ENCODE results near the gene LINC01488. TPM values are rescaled to one million over a fixed set of nuclear protein-coding genes. Genes with fewer than 3 reads are reported as not detected.

The LINC01488 gene
- total RNA-seq, 2 donors from 2014 or later: not detected

DNA sequence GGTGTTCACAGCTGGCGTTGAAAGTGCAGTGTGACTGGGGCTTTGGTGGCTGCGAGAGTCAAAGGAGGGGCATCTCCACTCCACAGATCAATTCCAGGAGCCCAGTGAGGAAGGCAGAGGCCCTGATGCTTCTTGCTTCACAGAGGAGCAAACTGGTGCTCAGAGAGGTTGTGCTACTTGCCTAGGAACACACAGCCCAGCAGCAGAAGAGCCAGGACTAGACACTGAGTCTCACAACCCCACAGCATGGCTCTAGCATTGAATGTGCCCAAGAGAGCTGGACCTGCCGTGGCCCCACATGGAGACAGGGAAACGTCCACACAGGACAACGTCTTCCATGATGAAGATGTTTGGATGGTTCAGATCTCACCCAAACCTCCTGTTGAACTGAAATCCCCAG lies 33.3 kb downstream of the LINC01488 start:
- no peak overlapping the region for H3K4me3 Mint-ChIP-seq
- peaks cover 24 to 30% of the 10 kb centered on the region in 2 donors for H3K27me3 Mint-ChIP-seq
- ATAC-seq: no peak
- H3K36me3 Mint-ChIP-seq: no peaks in the 10 kb centered on the region
- H3K27ac Mint-ChIP-seq: no peak overlapping the region
- no peak for DNase-seq (ENCODE audit: low spot score)
- peaks cover 0 to 3% of the 10 kb centered on the region in 2 donors for H3K4me1 Mint-ChIP-seq (ENCODE audit: low read depth in 2 of 2)
- H3K9me3 Mint-ChIP-seq: peaks cover 4% of the 10 kb centered on the region

DNA sequence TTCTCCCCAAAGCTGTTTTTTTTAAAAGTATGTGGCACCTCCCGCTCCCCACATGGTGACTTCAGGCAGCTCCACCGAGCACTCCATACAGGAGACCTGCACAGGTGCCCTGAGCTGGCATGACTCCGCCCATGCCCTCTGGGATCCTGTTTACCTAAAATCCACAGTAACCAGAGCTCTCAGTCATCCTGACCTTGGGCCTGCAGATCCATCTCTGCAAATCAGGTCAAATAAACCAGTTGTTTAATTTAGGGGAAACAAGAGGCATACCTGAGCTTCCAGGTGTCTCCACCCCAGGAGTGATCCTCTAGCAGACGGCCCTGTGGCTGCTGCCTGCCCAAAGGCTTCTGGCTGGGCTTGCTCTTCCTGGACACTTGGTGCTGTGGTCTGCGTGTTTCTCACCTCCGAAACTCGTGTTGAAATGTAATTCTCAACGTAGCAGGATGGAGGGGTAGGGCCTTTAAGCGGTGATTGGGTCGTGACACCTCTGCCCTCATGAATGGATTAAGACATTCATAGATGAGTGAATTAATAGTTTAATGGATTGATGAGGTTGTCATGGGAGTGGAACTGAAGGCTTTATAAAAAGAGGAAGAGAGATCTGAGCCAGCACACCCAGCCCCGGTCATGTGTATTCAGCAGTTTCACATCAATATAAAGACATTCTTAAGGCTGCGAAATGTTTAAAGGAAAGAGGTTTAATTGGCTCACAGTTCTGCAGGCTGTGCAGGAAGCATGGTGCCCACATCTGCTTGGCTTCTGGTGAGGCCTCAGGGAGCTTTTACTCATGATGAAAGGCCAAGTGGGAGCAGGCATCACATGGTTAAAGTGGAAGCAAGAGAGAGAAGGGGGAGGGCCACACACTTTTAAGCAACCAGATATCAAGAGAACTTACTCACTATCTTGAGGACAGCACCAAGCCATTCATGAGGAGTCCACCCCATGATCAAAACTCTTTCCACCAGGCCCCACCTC lies 34.1 kb downstream of the LINC01488 start:
- peaks cover 0 to 3% of the 10 kb centered on the region in 2 donors for H3K4me1 Mint-ChIP-seq (ENCODE audit: low read depth in 2 of 2)
- no peak overlapping the region for H3K27ac Mint-ChIP-seq
- H3K27me3 Mint-ChIP-seq: peaks cover 21 to 30% of the 10 kb centered on the region in 2 donors
- no peaks in the 10 kb centered on the region for H3K36me3 Mint-ChIP-seq
- no peak overlapping the region for H3K4me3 Mint-ChIP-seq
- ATAC-seq (no peak), DNase-seq (ENCODE audit: low spot score) (no peak)
- peaks cover 4% of the 10 kb centered on the region for H3K9me3 Mint-ChIP-seq

DNA sequence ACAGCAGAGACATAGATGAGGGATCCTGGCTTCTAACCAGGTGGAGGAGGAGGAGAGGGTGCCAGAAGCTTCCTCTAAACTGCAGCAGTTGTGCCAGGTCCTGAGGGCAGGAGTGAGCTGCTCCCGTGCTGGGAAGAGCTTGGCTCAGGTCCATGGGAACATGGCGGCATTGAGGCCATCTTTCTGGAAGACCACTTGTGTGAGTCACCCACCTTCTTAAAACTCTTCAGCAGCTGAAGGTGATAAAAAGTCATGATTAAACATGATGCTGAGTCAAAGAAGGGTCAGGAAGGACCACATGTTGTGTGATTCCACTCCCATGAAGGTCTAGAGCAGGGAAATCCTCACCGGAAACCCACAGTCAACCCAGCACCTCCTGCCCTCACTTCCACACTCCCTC lies 35.1 kb downstream of the LINC01488 start:
- Mint-ChIP-seq H3K4me3 (no peak overlapping the region), H3K9me3 (peaks cover 4% of the 10 kb centered on the region)
- ATAC-seq: no peak

DNA sequence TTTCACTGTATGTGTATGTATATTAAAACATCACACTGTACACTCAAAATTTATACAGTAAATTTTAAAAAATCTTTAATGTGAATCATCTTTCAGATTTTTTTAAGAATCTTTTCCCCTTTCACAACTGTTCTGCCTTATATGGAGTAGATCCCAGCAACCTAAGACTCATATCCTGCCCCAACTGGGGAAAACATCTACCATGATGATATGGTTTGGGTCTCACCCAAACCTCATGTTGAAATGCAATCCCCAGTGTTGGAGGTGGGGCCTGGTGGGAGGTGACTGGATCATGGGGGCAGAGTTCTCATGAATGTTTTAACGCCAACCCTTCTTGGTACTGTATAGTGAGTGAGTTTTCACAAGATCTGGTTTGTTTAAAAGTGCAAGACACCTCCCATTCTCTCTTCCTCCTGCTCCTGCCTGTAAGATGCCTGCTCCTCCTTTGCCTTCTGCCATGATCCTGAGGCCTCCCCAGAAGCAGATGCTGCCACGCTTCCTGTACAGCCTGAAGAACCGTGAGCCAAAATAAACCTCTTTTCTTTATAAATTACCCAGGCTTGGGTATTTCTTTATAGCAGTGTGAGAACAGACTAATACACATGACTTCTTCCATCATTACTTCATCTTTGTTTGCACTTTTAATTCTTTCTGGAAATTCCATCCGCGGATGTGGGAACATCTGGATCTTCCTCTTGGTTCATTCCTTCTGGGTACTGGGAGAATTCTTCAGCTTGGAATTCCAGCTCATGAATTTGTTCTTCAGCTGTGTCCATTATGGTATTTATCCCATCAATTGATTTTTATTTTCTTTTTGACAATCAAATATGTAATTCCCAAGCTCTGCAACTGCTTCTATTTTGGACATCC lies 36.9 kb downstream of the LINC01488 start:
- Mint-ChIP-seq H3K4me3 (no peak overlapping the region), H3K9me3 (peaks cover 4% of the 10 kb centered on the region), H3K27ac (no peak overlapping the region), H3K36me3 (no peaks in the 10 kb centered on the region), H3K27me3 (peaks cover 21 to 30% of the 10 kb centered on the region in 2 donors), H3K4me1 (ENCODE audit: low read depth in 2 of 2) (peaks cover 0 to 3% of the 10 kb centered on the region in 2 donors)
- ATAC-seq (no peak), DNase-seq (ENCODE audit: low spot score) (no peak)

More for the DNA sequence above, 35.1 kb downstream of the LINC01488 start:
- no peak for DNase-seq (ENCODE audit: low spot score)
- no peaks in the 10 kb centered on the region for H3K36me3 Mint-ChIP-seq
- peaks cover 21 to 30% of the 10 kb centered on the region in 2 donors for H3K27me3 Mint-ChIP-seq
- peaks cover 0 to 3% of the 10 kb centered on the region in 2 donors for H3K4me1 Mint-ChIP-seq (ENCODE audit: low read depth in 2 of 2)
- no peak overlapping the region for H3K27ac Mint-ChIP-seq

DNA sequence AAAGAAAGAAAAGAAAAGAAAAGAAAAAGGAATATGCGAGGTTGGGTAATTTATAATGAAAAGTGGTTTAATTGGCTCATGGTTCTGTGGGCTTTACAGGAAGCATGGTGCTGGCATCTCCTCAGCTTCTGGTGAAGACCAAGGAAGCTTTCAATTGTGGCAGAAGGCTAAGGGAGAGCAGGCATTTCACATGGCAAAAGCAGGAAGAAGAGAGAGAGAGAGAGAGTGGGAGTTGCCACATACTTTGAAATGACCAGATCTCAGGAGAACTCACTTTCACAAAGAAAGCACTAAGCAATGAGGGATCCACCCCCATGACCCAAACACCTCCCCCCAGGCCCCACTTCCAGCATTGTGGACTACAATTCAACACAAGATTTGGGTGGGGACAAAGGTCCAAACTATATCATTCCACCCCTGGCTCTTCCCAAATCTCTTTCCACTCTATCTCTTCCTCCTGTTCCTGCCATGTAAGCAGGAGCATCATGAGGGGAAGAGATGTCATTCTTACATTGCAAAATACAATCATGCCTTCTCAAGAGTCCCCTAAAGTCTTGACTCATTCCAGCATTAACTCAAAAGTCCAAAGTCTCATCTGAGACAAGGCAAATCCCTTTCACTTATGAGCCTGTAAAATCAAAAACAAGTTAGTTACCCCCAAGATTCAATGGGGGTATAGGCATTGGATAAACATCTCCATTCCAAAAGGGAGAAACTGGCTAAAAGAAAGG lies 38.9 kb downstream of the LINC01488 start:
- no peak for DNase-seq (ENCODE audit: low spot score)
- Mint-ChIP-seq H3K4me3 (no peak overlapping the region), H3K9me3 (peaks cover 4% of the 10 kb centered on the region), H3K36me3 (no peaks in the 10 kb centered on the region), H3K27me3 (peaks cover 20 to 29% of the 10 kb centered on the region in 2 donors), H3K27ac (no peak overlapping the region), H3K4me1 (ENCODE audit: low read depth in 2 of 2) (peaks cover 0 to 3% of the 10 kb centered on the region in 2 donors)
- ATAC-seq: no peak

DNA sequence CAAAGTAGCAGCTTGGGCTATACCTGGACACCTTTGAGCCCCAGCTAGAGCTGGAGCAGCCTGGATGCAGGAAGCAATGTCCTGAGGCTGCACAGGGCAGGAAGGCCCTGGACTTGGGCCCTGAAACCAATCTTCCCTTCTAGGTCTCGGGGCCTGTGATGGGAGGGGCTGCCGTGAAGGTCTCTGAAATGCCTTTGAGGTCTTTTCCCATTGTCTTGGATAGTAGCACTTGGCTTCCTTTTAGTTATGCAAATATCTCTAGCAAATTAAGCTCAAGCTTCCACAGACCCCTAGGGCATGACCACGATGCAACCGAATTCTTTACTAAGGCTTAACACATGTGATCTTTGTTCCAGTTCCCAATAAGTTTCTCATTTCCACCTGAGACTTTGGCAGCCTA lies 40.0 kb downstream of the LINC01488 start:
- Mint-ChIP-seq H3K27me3 (peaks cover 22 to 23% of the 10 kb centered on the region in 2 donors), H3K4me3 (no peak overlapping the region), H3K9me3 (no peaks in the 10 kb centered on the region), H3K27ac (no peak overlapping the region), H3K36me3 (no peaks in the 10 kb centered on the region), H3K4me1 (ENCODE audit: low read depth in 2 of 2) (peaks cover 0 to 3% of the 10 kb centered on the region in 2 donors)
- no peak for ATAC-seq
- DNase-seq (ENCODE audit: low spot score): no peak

DNA sequence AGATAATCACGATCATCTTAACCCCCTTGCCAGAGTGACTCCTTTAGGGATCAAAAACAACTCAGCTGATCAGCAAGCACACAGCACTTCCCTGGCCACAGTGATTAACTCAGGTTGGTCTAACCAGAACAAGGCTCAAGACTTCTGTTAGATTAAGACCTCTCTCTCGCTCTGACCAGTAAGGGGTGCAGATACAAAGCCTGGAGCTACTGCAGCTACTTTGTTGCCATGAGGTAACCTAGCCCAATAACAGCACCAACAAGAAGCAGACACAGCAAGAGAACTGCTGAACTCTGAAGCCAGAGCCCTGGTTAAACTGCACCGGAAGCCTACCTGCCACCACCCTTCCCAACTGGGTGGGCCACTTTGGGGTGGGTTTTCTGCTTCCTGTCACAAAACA lies 42.0 kb downstream of the LINC01488 start:
- no peaks in the 10 kb centered on the region for H3K4me1 Mint-ChIP-seq (ENCODE audit: low read depth in 2 of 2)
- no peaks in the 10 kb centered on the region for H3K36me3 Mint-ChIP-seq

DNA sequence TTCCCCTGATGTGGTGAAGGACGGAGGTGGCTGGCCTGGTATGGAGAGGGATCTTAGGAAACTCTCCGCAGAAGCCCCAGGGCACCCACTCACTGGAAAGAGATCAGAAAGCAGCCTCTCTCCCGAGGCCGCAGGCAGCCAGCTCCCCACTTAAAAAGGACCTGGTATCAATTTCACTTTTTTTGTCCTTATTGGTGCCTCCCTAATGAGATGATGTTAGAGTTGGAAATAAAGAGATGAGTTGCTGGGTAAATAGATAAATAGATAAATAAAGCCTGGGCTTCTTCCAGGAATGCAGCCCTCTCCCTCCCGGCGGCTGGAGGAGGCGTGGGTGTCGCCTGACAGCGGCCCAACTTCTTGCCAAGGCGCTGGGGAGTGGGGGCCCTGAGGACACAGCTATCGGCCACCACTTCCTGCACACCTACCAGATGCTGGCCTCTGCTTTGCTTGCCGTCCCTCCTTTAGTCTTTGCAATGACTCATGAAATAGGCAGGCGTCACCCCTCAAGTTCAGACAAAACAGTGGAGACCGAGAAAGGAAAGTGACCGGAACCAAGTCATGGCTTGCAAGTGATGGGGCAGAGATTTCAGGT lies 42.9 kb downstream of the LINC01488 start:
- Mint-ChIP-seq H3K4me1 (ENCODE audit: low read depth in 2 of 2) (no peaks in the 10 kb centered on the region), H3K4me3 (no peak overlapping the region), H3K36me3 (no peaks in the 10 kb centered on the region), H3K9me3 (no peaks in the 10 kb centered on the region), H3K27ac (no peak overlapping the region), H3K27me3 (peaks cover 6 to 7% of the 10 kb centered on the region in 2 donors)
- DNase-seq (ENCODE audit: low spot score): peak; percentile 54
- ATAC-seq: no peak

More for the DNA sequence above, 42.0 kb downstream of the LINC01488 start:
- DNase-seq (ENCODE audit: low spot score): peak; percentile 31
- ATAC-seq: no peak
- no peak overlapping the region for H3K27ac Mint-ChIP-seq
- H3K4me3 Mint-ChIP-seq: no peak overlapping the region
- peaks cover 11 to 12% of the 10 kb centered on the region in 2 donors for H3K27me3 Mint-ChIP-seq
- no peaks in the 10 kb centered on the region for H3K9me3 Mint-ChIP-seq

DNA sequence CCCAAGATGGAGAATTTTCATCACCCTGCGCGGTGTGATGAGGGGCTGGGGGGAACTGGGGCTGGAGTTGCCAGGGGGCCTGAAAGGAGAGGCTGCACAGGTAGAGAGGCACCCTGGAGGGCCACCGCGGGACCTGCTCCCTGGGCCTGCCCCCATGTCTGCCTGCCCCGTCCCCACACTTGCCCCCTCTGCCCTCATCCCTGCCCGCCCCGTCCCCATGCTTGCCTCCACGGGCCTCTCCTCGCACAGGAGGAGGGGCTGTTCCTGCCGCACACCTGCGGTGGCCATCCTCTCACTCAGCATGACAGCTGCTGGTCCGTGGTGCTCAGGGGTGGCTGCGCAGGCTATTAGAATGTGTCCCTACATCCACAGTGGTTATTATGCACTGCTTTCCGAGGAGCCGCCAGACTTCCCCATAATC lies 43.5 kb downstream of the LINC01488 start:
- Mint-ChIP-seq H3K4me1 (ENCODE audit: low read depth in 2 of 2) (no peaks in the 10 kb centered on the region), H3K27ac (no peak overlapping the region), H3K4me3 (no peak overlapping the region), H3K9me3 (no peaks in the 10 kb centered on the region), H3K27me3 (peaks cover 8 to 10% of the 10 kb centered on the region in 2 donors), H3K36me3 (no peaks in the 10 kb centered on the region)
- DNase-seq (ENCODE audit: low spot score) (peak; percentile 29), ATAC-seq (peak in 1 of 2 donors; percentile 29)

DNA sequence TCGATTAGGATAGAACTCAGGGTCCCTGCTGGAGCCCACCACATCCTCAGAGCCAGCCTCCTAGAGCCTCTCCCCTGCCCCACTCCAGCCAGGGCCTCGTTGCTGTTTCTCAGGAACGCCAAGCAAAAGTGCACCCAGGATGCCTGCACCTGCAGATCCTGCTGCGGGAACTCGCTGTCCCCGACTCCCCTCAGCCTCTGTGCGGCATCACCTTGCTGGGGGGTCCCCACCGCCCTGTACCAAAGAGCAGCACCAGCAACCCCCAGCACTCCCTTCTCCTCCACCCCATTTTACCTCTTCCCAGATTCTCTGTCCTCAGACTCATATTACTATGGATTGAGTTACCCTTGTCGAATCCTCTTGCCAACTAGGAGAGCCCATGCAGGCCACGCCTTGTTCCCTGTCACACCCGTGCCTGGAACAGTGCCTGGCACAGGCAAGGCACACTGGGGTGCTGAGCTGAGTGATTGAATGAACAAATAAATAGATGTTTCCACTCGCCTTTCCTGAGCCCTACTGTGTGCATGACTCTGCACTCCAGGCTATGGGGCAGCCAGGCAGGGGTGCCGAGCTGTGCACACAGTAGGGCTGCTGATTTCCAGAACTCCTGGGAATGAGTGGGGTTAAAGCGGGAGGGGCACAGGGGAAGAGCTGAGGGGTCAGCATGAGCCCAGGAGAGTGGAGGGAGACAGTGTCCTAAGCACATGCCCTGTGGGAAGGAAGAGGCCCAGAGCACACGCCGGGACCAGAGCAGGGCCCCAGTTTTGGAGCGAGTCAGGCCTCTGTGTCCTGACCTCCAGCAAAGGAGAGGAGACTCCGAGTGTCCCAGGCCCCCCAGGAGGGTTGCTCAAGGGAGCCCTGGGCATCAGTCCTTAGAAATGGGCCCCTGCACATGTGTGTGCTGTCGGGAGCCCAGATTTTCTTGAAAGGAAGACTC lies 44.3 kb downstream of the LINC01488 start:
- Mint-ChIP-seq H3K36me3 (no peaks in the 10 kb centered on the region), H3K27me3 (peaks cover 15 to 18% of the 10 kb centered on the region in 2 donors), H3K27ac (no peak overlapping the region), H3K4me3 (no peak overlapping the region), H3K4me1 (ENCODE audit: low read depth in 2 of 2) (no peaks in the 10 kb centered on the region), H3K9me3 (no peaks in the 10 kb centered on the region)
- peak; percentile 32 for DNase-seq (ENCODE audit: low spot score)
- ATAC-seq: no peak

DNA sequence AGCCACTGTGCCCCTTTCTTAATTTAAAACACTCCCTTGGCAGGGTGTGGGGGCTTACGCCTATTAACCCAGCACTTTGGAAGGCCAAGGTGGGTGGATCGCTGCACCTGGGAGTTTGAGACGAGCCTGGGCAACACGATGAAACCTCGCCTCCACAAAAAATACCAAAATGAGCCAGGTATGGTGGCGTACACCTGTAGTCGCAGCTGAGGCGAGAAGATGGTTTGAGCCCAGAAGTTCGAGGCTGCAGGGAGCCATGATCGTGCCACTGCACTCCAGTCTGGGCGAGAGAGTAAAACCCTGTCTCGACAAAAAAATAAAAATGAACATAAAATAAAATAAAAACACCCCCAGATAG lies 45.0 kb downstream of the LINC01488 start:
- Mint-ChIP-seq H3K27ac (no peak overlapping the region), H3K9me3 (no peaks in the 10 kb centered on the region), H3K36me3 (no peaks in the 10 kb centered on the region), H3K4me1 (ENCODE audit: low read depth in 2 of 2) (no peaks in the 10 kb centered on the region), H3K4me3 (no peak overlapping the region), H3K27me3 (peaks cover 20 to 23% of the 10 kb centered on the region in 2 donors)
- ATAC-seq: no peak
- no peak for DNase-seq (ENCODE audit: low spot score)

DNA sequence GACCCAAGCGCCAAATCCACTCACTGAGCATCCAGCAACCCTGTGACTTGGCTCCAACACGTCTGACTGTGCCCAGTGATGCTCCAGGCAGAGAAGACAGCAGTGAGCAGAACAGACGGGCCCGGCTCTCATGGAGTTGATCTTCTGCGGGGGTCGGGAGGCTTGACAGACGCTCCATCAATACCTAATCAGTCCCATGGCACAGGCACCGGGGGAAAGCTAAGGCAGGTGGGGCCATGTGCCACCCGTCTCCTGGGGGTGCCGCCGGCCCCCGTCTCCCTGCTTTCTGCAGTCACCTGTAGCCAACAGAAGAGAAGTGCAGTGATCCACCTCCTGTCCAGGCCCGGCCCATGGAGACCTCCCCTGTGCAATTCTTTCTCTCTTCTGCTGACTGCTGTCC lies 47.5 kb downstream of the LINC01488 start:
- Mint-ChIP-seq H3K36me3 (no peaks in the 10 kb centered on the region), H3K27me3 (peaks cover 23 to 26% of the 10 kb centered on the region in 2 donors), H3K4me1 (ENCODE audit: low read depth in 2 of 2) (no peaks in the 10 kb centered on the region), H3K9me3 (no peaks in the 10 kb centered on the region), H3K27ac (no peak overlapping the region), H3K4me3 (no peak overlapping the region)
- DNase-seq (ENCODE audit: low spot score) (peak; percentile 50), ATAC-seq (no peak)
